ENCODE results near the gene FMNL2. TPM values are rescaled to one million over a fixed set of nuclear protein-coding genes. Genes with fewer than 3 reads are reported as not detected.
A peak's percentile ranks its signal among the peaks of the same experiment; 100 is the strongest.

The FMNL2 gene
- total and polyA plus RNA-seq, 2 of the 4 experiments (the other 2 are of a cell fraction), result 10.9 to 11.4 TPM

- H2AFZ ChIP-seq (replicated peaks; ENCODE audit: low read length, poor library complexity), result no peak overlapping the region
- no peak overlapping the region for H2AK9ac ChIP-seq (replicated peaks; ENCODE audit: low read depth, low read length, poor library complexity)
- H3K4ac ChIP-seq (ENCODE audit: low read depth, low read length), result no peak overlapping the region
- no peak overlapping the region for H3K18ac ChIP-seq (ENCODE audit: low read depth, low read length)
- DNase-seq (no peak), ATAC-seq (ENCODE audit: low read depth) (no peak)
- H3K9me1 ChIP-seq (ENCODE audit: insufficient read depth, low read length), result no peaks in the 10 kb centered on the region
- no peak overlapping the region for H3K27ac ChIP-seq (ENCODE audit: insufficient read depth, low read length)
- WGBS, 2 experiments (ENCODE audit: extremely low coverage in 2 of 2, insufficient read length in 1 of 2), result no CpG with 5 or more reads among the region's 1 CpG
- no peak overlapping the region for H2BK20ac ChIP-seq (ENCODE audit: low read depth, low read length)
- POLR2A ChIA-PET (ENCODE audit: unreplicated experiment), result interaction anchor here (0.8 kb wide), 1 partner anchor 16 kb away, joined by 8 read pairs; no protein-coding TSS in a partner anchor
- no peak overlapping the region for H3K4me2 ChIP-seq (ENCODE audit: low read depth, low read length)
- TF ChIP-seq MAFK (IDR thresholded peaks at IDR 0.05; ENCODE audit: low read depth, low read length) (no peak), NFE2L2 (IDR thresholded peaks at IDR 0.05; ENCODE audit: low read depth, low read length) (no peak), CEBPB (IDR thresholded peaks at IDR 0.05; ENCODE audit: low read depth, low read length) (no peak), RFX5 (IDR thresholded peaks at IDR 0.05; ENCODE audit: low read depth, low read length) (no peak)
- no peak overlapping the region for H2BK120ac ChIP-seq (ENCODE audit: low read depth, low read length)
- BruUV-seq (replicated peaks), result no TSS peak
- H3K79me1 ChIP-seq (ENCODE audit: low read depth in 1 of 2, low read length in 2 of 2), result peaks cover 3 to 9% of the 10 kb centered on the region in 2 experiments; a peak in 3 of 4 replicates
- peak overlapping the region; percentile 16; the same call in 1 of the 2 replicates for H4K5ac ChIP-seq (ENCODE audit: low read depth, low read length)
- intact Hi-C loops (cut with micrococcal nuclease) (no loop called here), in situ Hi-C loops (cut with MboI; ENCODE audit: low sequenced_read_pairs) (no loop called here), dilution Hi-C loops (cut with HindIII; ENCODE audit: low sequenced_read_pairs, unreplicated experiment) (no loop called here)
- no peak overlapping the region for H3K4me3 ChIP-seq (ENCODE audit: insufficient read depth, low read depth, low read length)
- H3K27me3 ChIP-seq (ENCODE audit: control insufficient read depth, insufficient read depth, low read length), result no peaks in the 10 kb centered on the region
- no peak overlapping the region for H3K56ac ChIP-seq (ENCODE audit: extremely low read depth, insufficient read depth, low read length)
- H2BK15ac ChIP-seq (ENCODE audit: low read depth, low read length), result no peak overlapping the region
- H4K20me1 ChIP-seq (ENCODE audit: insufficient read depth, low read length), result no peaks in the 10 kb centered on the region
- no peaks in the 10 kb centered on the region for H3K9me3 ChIP-seq (ENCODE audit: control insufficient read depth, insufficient read depth, low read length)
- no peak overlapping the region for H4K8ac ChIP-seq (ENCODE audit: low read depth in 2 of 2, low read length in 2 of 2)
- H3K36me3 ChIP-seq (ENCODE audit: control insufficient read depth, insufficient read depth, low read length), result no peaks in the 10 kb centered on the region
- no peak overlapping the region for H2AK5ac ChIP-seq (ENCODE audit: low read depth, low read length)
- CTCF ChIA-PET, result no interaction called here
- H3K14ac ChIP-seq (replicated peaks; ENCODE audit: low read depth, low read length), result no peak overlapping the region
- no peak overlapping the region for H3K9ac ChIP-seq (ENCODE audit: low read depth, low read length)
- no peak overlapping the region for H3K23ac ChIP-seq (ENCODE audit: low read depth, low read length)
- H3K4me1 ChIP-seq (ENCODE audit: control insufficient read depth, insufficient read depth, low read length), result peaks cover 3% of the 10 kb centered on the region
- no peak overlapping the region for H4K91ac ChIP-seq (ENCODE audit: insufficient read depth, low read depth, low read length)
- H2BK5ac ChIP-seq (ENCODE audit: low read depth, low read length, poor library complexity, severe bottlenecking), result no peak overlapping the region
These were observed 183.1 kb downstream of the FMNL2 start for GRCh38 chr2:152518034-152518433.

All from IMR-90 (cell line).